ENCODE measurements around the gene CMTM2. TPM values are rescaled to one million over a fixed set of nuclear protein-coding genes. Genes with fewer than 3 reads are reported as not detected.

The CMTM2 gene
- total and polyA plus RNA-seq, 9 of the 15 experiments (the other 6 are each of a cell fraction or from before 2014, with no cell fraction given) = not detected

- ATAC-seq = no peak
- no peak overlapping the region for H2AFZ ChIP-seq (ENCODE audit: low read depth, low read length)
- no peaks in the 10 kb centered on the region for H3K9me3 ChIP-seq (replicated peaks; ENCODE audit: control insufficient read depth, insufficient read depth, low read depth, low read length)
- no peaks in the 10 kb centered on the region for H3K27me3 ChIP-seq (ENCODE audit: control insufficient read depth in 2 of 2, insufficient read depth in 2 of 2, low read length in 2 of 2)
- peaks cover 31 to 38% of the 10 kb centered on the region in 2 experiments for H3K4me1 ChIP-seq (replicated peaks in 1 of 2; ENCODE audit: control insufficient read depth in 2 of 2, insufficient read depth in 2 of 2, low read length in 2 of 2)
- H4K20me1 ChIP-seq (replicated peaks; ENCODE audit: control insufficient read depth, insufficient read depth, low read length) = no peaks in the 10 kb centered on the region
- CTCF ChIA-PET (ENCODE audit: low intra/inter-chr PET ratio) = no interaction called here
- intact Hi-C loops (cut with micrococcal nuclease) = no loop called here
- H3K4me2 ChIP-seq (ENCODE audit: insufficient read depth, low read length) = peak overlapping the region; percentile 93
- in situ Hi-C loops (cut with MboI) = no loop called here
- H3K36me3 ChIP-seq (ENCODE audit: control insufficient read depth, insufficient read depth, low read length) = peaks cover 32% of the 10 kb centered on the region
- no peak for DNase-seq (ENCODE audit: extremely low read depth in 1 of 4, low spot score in 3 of 4)
- no TSS peak for BruUV-seq (replicated peaks)
- WGBS (ENCODE audit: insufficient coverage, low coverage, missing lambda C conversion rate) = 3% methylated on average over 3 of the region's 3 CpGs
- H3K9ac ChIP-seq (ENCODE audit: insufficient read depth in 1 of 2, low read depth in 2 of 2, low read length in 2 of 2) = peak overlapping the region in 1 of 2 experiments; percentile 86; a peak in 2 of 4 replicates
- FAIRE-seq = no peak
- peak overlapping the region; percentile 48; the same call in 1 of the 2 replicates for H3K4me3 ChIP-seq
- H3K9me1 ChIP-seq (ENCODE audit: control insufficient read depth, insufficient read depth, low read length) = peaks cover 3% of the 10 kb centered on the region
- peaks cover 37% of the 10 kb centered on the region for H3K79me2 ChIP-seq (ENCODE audit: control insufficient read depth, insufficient read depth, low read length)
- 0 out of 3 replicates have a peak overlapping the region, but pooled peaks have one; percentile 4 for H3K27ac ChIP-seq (ENCODE audit: extremely low read depth, low read depth, low read length)
- POLR2A ChIA-PET = interaction anchor here (0.7 to 1.0 kb wide), 2 partner anchors 18 to 137 kb away, joined by 3 read pairs; no protein-coding TSS in a partner anchor
- TF ChIP-seq TEAD4 (IDR thresholded peaks at IDR 0.05; ENCODE audit: low read length) (no peak), TEAD4 (CRISPR knock-in tag; IDR thresholded peaks at IDR 0.05; ENCODE audit: borderline replicate concordance) (no peak), MYC (IDR thresholded peaks at IDR 0.05; ENCODE audit: low read depth, low read length) (no peak), MYC (CRISPR knock-in tag; IDR thresholded peaks at IDR 0.05; ENCODE audit: borderline replicate concordance, low read depth) (no peak), KLF10 (CRISPR knock-in tag; IDR thresholded peaks at IDR 0.05) (no peak), ZNF146 (CRISPR knock-in tag; IDR thresholded peaks at IDR 0.05; ENCODE audit: unreplicated experiment) (no peak), ZNF133 (CRISPR knock-in tag; IDR thresholded peaks at IDR 0.05) (no peak), JUND (IDR thresholded peaks at IDR 0.05; ENCODE audit: borderline replicate concordance, low read depth, low read length) (0 out of 2 replicates have a peak, but pooled peaks have one; percentile 10), JUND (tag; IDR thresholded peaks at IDR 0.05; ENCODE audit: borderline replicate concordance, low read depth, low read length) (no peak), GATAD2A (IDR thresholded peaks at IDR 0.05) (no peak), ZNF316 (IDR thresholded peaks at IDR 0.05) (peak; percentile 87), TRIM25 (IDR thresholded peaks at IDR 0.05; ENCODE audit: borderline replicate concordance) (no peak), KHSRP (IDR thresholded peaks at IDR 0.05) (no peak), HDAC1 (IDR thresholded peaks at IDR 0.05) (no peak), CTBP1 (IDR thresholded peaks at IDR 0.05; ENCODE audit: borderline replicate concordance) (no peak), ZNF197 (CRISPR knock-in tag; IDR thresholded peaks at IDR 0.05; ENCODE audit: low read depth) (no peak), TRIM24 (IDR thresholded peaks at IDR 0.05) (no peak), ARHGAP35 (IDR thresholded peaks at IDR 0.05; ENCODE audit: partially characterized antibody) (no peak), ZNF586 (CRISPR knock-in tag; conservative IDR thresholded peaks at IDR 0.05) (no peak), FOSL1 (tag; conservative IDR thresholded peaks at IDR 0.05) (peak; percentile 43; the same call in 1 of the 2 replicates)
- TF ChIP-seq, protein P1, sequence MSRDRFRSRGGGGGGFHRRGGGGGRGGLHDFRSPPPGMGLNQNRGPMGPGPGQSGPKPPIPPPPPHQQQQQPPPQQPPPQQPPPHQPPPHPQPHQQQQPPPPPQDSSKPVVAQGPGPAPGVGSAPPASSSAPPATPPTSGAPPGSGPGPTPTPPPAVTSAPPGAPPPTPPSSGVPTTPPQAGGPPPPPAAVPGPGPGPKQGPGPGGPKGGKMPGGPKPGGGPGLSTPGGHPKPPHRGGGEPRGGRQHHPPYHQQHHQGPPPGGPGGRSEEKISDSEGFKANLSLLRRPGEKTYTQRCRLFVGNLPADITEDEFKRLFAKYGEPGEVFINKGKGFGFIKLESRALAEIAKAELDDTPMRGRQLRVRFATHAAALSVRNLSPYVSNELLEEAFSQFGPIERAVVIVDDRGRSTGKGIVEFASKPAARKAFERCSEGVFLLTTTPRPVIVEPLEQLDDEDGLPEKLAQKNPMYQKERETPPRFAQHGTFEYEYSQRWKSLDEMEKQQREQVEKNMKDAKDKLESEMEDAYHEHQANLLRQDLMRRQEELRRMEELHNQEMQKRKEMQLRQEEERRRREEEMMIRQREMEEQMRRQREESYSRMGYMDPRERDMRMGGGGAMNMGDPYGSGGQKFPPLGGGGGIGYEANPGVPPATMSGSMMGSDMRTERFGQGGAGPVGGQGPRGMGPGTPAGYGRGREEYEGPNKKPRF (IDR thresholded peaks at IDR 0.05; ENCODE audit: low read depth, low read length) = no peak
- TF ChIP-seq, protein P2, sequence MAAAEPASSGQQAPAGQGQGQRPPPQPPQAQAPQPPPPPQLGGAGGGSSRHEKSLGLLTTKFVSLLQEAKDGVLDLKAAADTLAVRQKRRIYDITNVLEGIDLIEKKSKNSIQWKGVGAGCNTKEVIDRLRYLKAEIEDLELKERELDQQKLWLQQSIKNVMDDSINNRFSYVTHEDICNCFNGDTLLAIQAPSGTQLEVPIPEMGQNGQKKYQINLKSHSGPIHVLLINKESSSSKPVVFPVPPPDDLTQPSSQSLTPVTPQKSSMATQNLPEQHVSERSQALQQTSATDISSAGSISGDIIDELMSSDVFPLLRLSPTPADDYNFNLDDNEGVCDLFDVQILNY (CRISPR knock-in tag; IDR thresholded peaks at IDR 0.05) = no peak
Observed at GRCh38 chr16:66554021-66554420, 25.2 kb upstream of the CMTM2 start.

Data from K562 (cell line).